HG02943 (cell line): ENCODE data around the gene ZBTB45.
"Not testable (repeated sequence)": the region's sequence is repeated elsewhere in the genome, so short reads cannot be mapped to it uniquely, and the experiment has no call there.

Experiments
- ATAC-seq: cut with Tn5 transposase; IDR thresholded peaks from one replicate; pipeline ENCODE4 v1.9.1; 2021; ENCODE audit warnings: mild to moderate bottlenecking, low read depth, moderate library complexity; ENCODE audit not compliant: unreplicated experiment

ZBTB45 gene

GRCh38 chr19:58513213-58513693 lies 6.4 kb downstream of the ZBTB45 start:
- no peak for ATAC-seq

- no peak for ATAC-seq
Observed at GRCh38 chr19:58511353-58512208, 8.0 kb downstream of the ZBTB45 start, which contains the start of gene SLC27A5. SLC27A5 (minus strand) TSS chr19:58511992; CDS start chr19:58511955, 37 bp downstream.

GRCh38 chr19:58510084-58510862 lies 9.3 kb downstream of the ZBTB45 start:
- no peak for ATAC-seq

- no peak for ATAC-seq
Observed at GRCh38 chr19:58509731-58510083, 9.9 kb downstream of the ZBTB45 start.

GRCh38 chr19:58507602-58508223 lies 11.9 kb downstream of the ZBTB45 start:
- not testable (repeated sequence) for ATAC-seq

- no peak for ATAC-seq
Observed at GRCh38 chr19:58500242-58500641, 19.4 kb downstream of the ZBTB45 start.

- peak; percentile 77 for ATAC-seq
Observed at GRCh38 chr19:58499021-58499927, 20.3 kb downstream of the ZBTB45 start.

- no peak for ATAC-seq
Observed at GRCh38 chr19:58498316-58499020, 21.1 kb downstream of the ZBTB45 start.

GRCh38 chr19:58497634-58498170 lies 21.9 kb downstream of the ZBTB45 start:
- ATAC-seq = no peak

GRCh38 chr19:58492265-58492664 lies 27.3 kb downstream of the ZBTB45 start:
- ATAC-seq = no peak

- ATAC-seq = no peak
Observed at GRCh38 chr19:58491393-58491792, 28.2 kb downstream of the ZBTB45 start.

GRCh38 chr19:58484349-58484748 lies 35.3 kb downstream of the ZBTB45 start:
- ATAC-seq = not testable (repeated sequence)

GRCh38 chr19:58483776-58484175 lies 35.8 kb downstream of the ZBTB45 start:
- ATAC-seq = no peak

GRCh38 chr19:58482372-58482771 lies 37.2 kb downstream of the ZBTB45 start:
- no peak for ATAC-seq

- ATAC-seq = no peak
Observed at GRCh38 chr19:58480831-58481230, 38.8 kb downstream of the ZBTB45 start.

- ATAC-seq = no peak
Observed at GRCh38 chr19:58480481-58480830, 39.2 kb downstream of the ZBTB45 start.

- no peak for ATAC-seq
Observed at GRCh38 chr19:58479736-58480480, 39.7 kb downstream of the ZBTB45 start.

- no peak for ATAC-seq
Observed at GRCh38 chr19:58479303-58479702, 40.3 kb downstream of the ZBTB45 start.
